ENCODE results near the gene SALL4.
"Not testable (repeated sequence)": the region's sequence is repeated elsewhere in the genome, so short reads cannot be mapped to it uniquely, and the experiment has no call there.

DNA sequence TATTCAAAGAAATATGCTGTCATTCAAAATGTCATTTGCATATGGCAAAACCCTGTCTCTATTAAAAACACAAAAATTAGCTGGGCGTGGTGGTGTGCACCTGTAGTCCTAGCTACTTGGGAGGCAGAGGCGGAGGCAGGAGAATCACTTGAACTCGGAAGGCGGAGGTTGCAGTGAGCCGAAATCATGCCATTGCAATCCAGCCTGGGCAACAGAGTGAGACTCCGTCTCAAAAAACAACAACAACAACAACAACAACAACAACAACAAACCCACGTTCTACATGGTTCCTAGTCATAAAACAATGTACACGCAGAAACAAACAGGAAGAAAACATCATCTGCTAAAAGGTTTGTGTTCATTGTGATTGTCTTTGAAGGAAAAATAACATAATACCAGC is 49.1 kb downstream of the SALL4 start:
- TF ChIP-seq, protein P1, sequence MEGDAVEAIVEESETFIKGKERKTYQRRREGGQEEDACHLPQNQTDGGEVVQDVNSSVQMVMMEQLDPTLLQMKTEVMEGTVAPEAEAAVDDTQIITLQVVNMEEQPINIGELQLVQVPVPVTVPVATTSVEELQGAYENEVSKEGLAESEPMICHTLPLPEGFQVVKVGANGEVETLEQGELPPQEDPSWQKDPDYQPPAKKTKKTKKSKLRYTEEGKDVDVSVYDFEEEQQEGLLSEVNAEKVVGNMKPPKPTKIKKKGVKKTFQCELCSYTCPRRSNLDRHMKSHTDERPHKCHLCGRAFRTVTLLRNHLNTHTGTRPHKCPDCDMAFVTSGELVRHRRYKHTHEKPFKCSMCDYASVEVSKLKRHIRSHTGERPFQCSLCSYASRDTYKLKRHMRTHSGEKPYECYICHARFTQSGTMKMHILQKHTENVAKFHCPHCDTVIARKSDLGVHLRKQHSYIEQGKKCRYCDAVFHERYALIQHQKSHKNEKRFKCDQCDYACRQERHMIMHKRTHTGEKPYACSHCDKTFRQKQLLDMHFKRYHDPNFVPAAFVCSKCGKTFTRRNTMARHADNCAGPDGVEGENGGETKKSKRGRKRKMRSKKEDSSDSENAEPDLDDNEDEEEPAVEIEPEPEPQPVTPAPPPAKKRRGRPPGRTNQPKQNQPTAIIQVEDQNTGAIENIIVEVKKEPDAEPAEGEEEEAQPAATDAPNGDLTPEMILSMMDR (IDR thresholded peaks at IDR 0.05) = not testable (repeated sequence)
- not testable (repeated sequence) for TF ChIP-seq POLR2A (IDR thresholded peaks at IDR 0.05)

All from heart left ventricle (tissue), 13 donors.